HG03439 (cell line): Measurements from ENCODE around the gene ACOT7.
"Not testable (repeated sequence)": the region's sequence is repeated elsewhere in the genome, so short reads cannot be mapped to it uniquely, and the experiment has no call there.

Experiments
- ATAC-seq: cut with Tn5 transposase; IDR thresholded peaks from one replicate; pipeline ENCODE4 v1.9.1; 2021; ENCODE audit warnings: mild to moderate bottlenecking, moderate library complexity; ENCODE audit not compliant: unreplicated experiment

The ACOT7 gene

GRCh38 chr1:6317098-6317760 is 76.3 kb downstream of the ACOT7 start:
- ATAC-seq, result no peak

GRCh38 chr1:6316240-6317097 is 77.1 kb downstream of the ACOT7 start:
- no peak for ATAC-seq

GRCh38 chr1:6314503-6314902 is 79.1 kb downstream of the ACOT7 start:
- ATAC-seq, result no peak

- ATAC-seq, result no peak
These were observed 80.0 kb downstream of the ACOT7 start for GRCh38 chr1:6313393-6314200.

- no peak for ATAC-seq
These were observed 83.3 kb downstream of the ACOT7 start for GRCh38 chr1:6310116-6310848.

- no peak for ATAC-seq
These were observed 84.0 kb downstream of the ACOT7 start for GRCh38 chr1:6309564-6309963.

- ATAC-seq, result no peak
These were observed 85.1 kb downstream of the ACOT7 start for GRCh38 chr1:6308449-6308848.

- not testable (repeated sequence) for ATAC-seq
These were observed 85.9 kb downstream of the ACOT7 start for GRCh38 chr1:6307682-6308081.

- no peak for ATAC-seq
These were observed 86.5 kb downstream of the ACOT7 start for GRCh38 chr1:6307099-6307498.

GRCh38 chr1:6303397-6304012 is 90.1 kb downstream of the ACOT7 start:
- no peak for ATAC-seq

- ATAC-seq, result no peak
These were observed 91.0 kb downstream of the ACOT7 start for GRCh38 chr1:6302568-6302967.

- ATAC-seq, result no peak
These were observed 92.0 kb downstream of the ACOT7 start for GRCh38 chr1:6301526-6301925.

GRCh38 chr1:6300342-6301048 is 93.1 kb downstream of the ACOT7 start:
- ATAC-seq, result no peak

GRCh38 chr1:6299557-6300165 is 93.9 kb downstream of the ACOT7 start:
- no peak for ATAC-seq

- no peak for ATAC-seq
These were observed 94.6 kb downstream of the ACOT7 start for GRCh38 chr1:6298940-6299465.

GRCh38 chr1:6298530-6298929 is 95.0 kb downstream of the ACOT7 start:
- ATAC-seq, result no peak

GRCh38 chr1:6295910-6296309 is 97.7 kb downstream of the ACOT7 start:
- ATAC-seq, result no peak

- no peak for ATAC-seq
These were observed 98.5 kb downstream of the ACOT7 start for GRCh38 chr1:6294890-6295556.
